SK-N-MC (cell line): ENCODE data around the gene GLTP.

Experiments used
- EZH2 ChIP-seq: fragments of 200-600 bp; sonication (generic); IDR thresholded peaks from one replicate; pipeline ENCODE4 v1.6.1; 2017; ENCODE audit warnings: antibody characterized with exemption
- POLR2AphosphoS5 ChIP-seq: IDR thresholded peaks from 2 replicates; pipeline ENCODE4 v1.6.1; 2012; ENCODE audit warnings: mild to moderate bottlenecking, low read depth, low read length, borderline replicate concordance

DNA sequence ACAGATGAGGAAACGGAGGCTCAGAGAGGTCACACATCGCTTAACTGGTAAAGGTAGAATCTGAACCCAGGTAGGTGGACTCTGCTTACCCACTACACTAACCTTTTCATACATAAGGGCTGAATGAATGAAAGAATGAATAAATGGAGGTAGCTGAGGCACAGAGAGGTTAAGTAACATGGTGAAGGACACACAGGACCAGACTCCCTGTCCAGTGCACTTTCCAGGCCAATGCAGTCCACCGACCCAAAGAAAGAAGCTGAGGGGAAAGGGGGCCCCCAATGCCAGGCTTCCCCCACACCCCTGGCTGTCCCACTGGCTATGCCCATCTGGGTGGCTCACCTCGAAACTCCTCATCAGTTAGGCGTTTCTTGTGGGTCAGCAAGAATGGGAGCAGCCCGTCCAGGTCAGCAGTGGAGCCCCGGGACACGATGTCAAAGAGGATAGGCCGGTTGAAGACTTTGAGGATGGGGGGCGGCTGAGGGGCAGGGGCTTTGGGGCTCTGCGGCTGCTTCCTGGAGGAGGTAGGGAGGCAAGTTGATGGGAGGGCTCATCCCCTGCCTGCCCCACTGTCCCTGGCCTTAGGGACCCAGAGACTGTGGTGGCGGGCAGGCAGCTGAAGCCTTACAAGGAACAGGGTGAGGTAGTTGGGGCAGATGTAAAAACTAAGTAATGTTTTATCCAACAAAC, 72.2 kb downstream of the GLTP start:
- TF ChIP-seq EZH2 (no peak), POLR2AphosphoS5 (no peak)
